Spleen (tissue), 7 donors: Measurements from ENCODE around the gene BNC2.

ENCODE experiments used
- CTCF ChIP-seq, 11 experiments: fragments of 200-600 bp in 7 of 11; fragments of 450-650 bp in 4 of 11; sonication (generic) in 4 of 11; IDR thresholded peaks in 8 of 11; conservative IDR thresholded peaks in 3 of 11; 1 replicate in 7 of 11; 2 replicates in 4 of 11; pipeline versions ENCODE4 v1.4.0 to v1.8.0; 2016 to 2021; ENCODE audit warnings: antibody characterized with exemption in 11 of 11, inconsistent platforms in 4 of 11, mild to moderate bottlenecking in 1 of 11
- POLR2AphosphoS5 ChIP-seq, 3 donors: sonication (generic); formaldehyde crosslinking; IDR thresholded peaks; one replicate each; pipeline ENCODE4 v1.5.1; 2017; ENCODE audit warnings: antibody characterized with exemption in 3 of 3
- donor health status: DM: no; HTN: no; CAD: no; lungs with moderate emphysema.
- donor health status: DM: no; HTN: no; CAD: no.
- donor health status: DM: no; HTN: no; CAD: no.

GRCh38 chr9:16512281-16512680 is 358.2 kb downstream of the BNC2 start:
- no peak for TF ChIP-seq CTCF (IDR thresholded peaks at IDR 0.05 in 8 of 11, conservative IDR thresholded peaks at IDR 0.05 in 3 of 11)
- TF ChIP-seq POLR2AphosphoS5 (IDR thresholded peaks at IDR 0.05) = no peak
